Endodermal cell (in vitro differentiated cells): ENCODE results near the gene NFATC2. TPM values are rescaled to one million over a fixed set of nuclear protein-coding genes. Genes with fewer than 3 reads are reported as not detected.

Source experiments
- DNase-seq: peaks from one replicate; pipeline ENCODE4 v3.0.0-alpha.2; 2017
- H3K27ac ChIP-seq: 2 replicates; pipeline ENCODE4 v1.5.1; 2013; ENCODE audit warnings: mild to moderate bottlenecking, low read depth, low read length, moderate library complexity
- H3K27me3 ChIP-seq: 2 replicates; pipeline ENCODE4 v1.6.1; 2013; ENCODE audit warnings: mild to moderate bottlenecking, low read length, moderate library complexity; ENCODE audit not compliant: insufficient read depth, control insufficient read depth, poor library complexity, severe bottlenecking
- H3K36me3 ChIP-seq: 2 replicates; pipeline ENCODE4 v1.7.0; 2013; ENCODE audit warnings: mild to moderate bottlenecking, low read length, moderate library complexity; ENCODE audit not compliant: control insufficient read depth, insufficient read depth
- H3K4me1 ChIP-seq: one replicate; pipeline ENCODE4 v1.7.0; 2013; ENCODE audit warnings: low read length; ENCODE audit not compliant: control insufficient read depth, insufficient read depth
- H3K4me3 ChIP-seq: 2 replicates; pipeline ENCODE4 v1.5.1; 2013; ENCODE audit warnings: mild to moderate bottlenecking, low read length, moderate library complexity
- H3K9ac ChIP-seq: 2 replicates; pipeline ENCODE4 v1.6.1; 2013; ENCODE audit warnings: mild to moderate bottlenecking, low read length, moderate library complexity; ENCODE audit not compliant: poor library complexity, severe bottlenecking; ENCODE audit errors: extremely low read depth
- H3K9me3 ChIP-seq: 2 replicates; pipeline ENCODE4 v1.6.1; 2013; ENCODE audit warnings: mild to moderate bottlenecking, low read length, moderate library complexity; ENCODE audit not compliant: control insufficient read depth
- H3K27ac Mint-ChIP-seq: 2 replicates; pipeline ENCODE4 v1.8.0; 2020; ENCODE audit warnings: mixed read lengths
- H3K27me3 Mint-ChIP-seq: 2 replicates; pipeline ENCODE4 v1.8.0; 2021; ENCODE audit warnings: mild to moderate bottlenecking, mixed read lengths; ENCODE audit not compliant: insufficient read depth
- H3K36me3 Mint-ChIP-seq: 2 replicates; pipeline ENCODE4 v1.8.0; 2020; ENCODE audit warnings: low read depth, mixed read lengths
- H3K4me1 Mint-ChIP-seq: 2 replicates; pipeline ENCODE4 v1.8.0; 2020; ENCODE audit warnings: mixed read lengths
- H3K4me3 Mint-ChIP-seq: 2 replicates; pipeline ENCODE4 v1.8.0; 2020; ENCODE audit warnings: mild to moderate bottlenecking, moderate library complexity, mixed read lengths
- H3K9me3 Mint-ChIP-seq: 2 replicates; pipeline ENCODE4 v1.8.0; 2020; ENCODE audit warnings: mild to moderate bottlenecking, mixed read lengths
- WGBS, 2 experiments: methylation state at CpG; one replicate each; pipeline versions ENCODE4 v1.1.5 to v1.1.7; 2013; ENCODE audit warnings: missing lambda C conversion rate in 2 of 2, mixed read lengths in 1 of 2; ENCODE audit not compliant: insufficient coverage in 1 of 2, insufficient read length in 1 of 2; 5-methylcytosine and 5-hydroxymethylcytosine counted together
- total RNA-seq, 2 donors: library from RNA; stranded (reverse); fragmentation: NEBNext Ultra II Directional in 1 of 2; extraction: Animal tissue kit (Norgen Biotek cat#: 25700) in 1 of 2; gene quantifications; 2 replicates in 1 of 2; 3 replicates in 1 of 2; pipeline ENCODE4 v1.2.1, GENCODE V29; 2021
- TF ChIP-seq, protein P1 (sequence below): fragments of 200-600 bp; sonication (generic); conservative IDR thresholded peaks from 2 replicates; pipeline ENCODE4 v1.5.0; 2021; ENCODE audit warnings: antibody characterized with exemption, mild to moderate bottlenecking

The NFATC2 gene
- total RNA-seq, 2 donors from 2014 or later, result 1.5 to 2.1 TPM

DNA sequence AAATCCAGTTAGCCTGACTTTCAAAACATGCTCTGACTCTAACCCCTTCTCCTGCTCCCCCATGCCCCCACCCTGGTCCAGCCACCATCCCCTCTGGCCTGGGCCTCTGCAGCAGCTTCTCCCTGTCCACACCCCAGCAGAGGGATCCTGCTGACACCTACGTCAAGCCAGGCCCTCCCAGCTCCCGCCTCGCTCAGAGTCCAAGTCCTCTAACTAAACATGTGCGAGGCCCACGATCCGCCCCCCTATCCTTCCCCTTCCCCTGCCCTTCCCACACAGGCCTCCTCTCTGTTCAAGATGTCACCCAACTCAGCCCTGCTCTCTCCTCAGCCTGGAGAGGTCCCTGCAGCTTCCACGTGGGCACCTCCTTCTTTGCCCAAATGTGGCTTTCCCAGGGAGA, 33.7 kb downstream of the NFATC2 start:
- peaks cover 4% of the 10 kb centered on the region for H3K4me1 Mint-ChIP-seq
- Histone ChIP-seq H3K9ac (no peak overlapping the region), H3K27me3 (no peaks in the 10 kb centered on the region), H3K9me3 (no peaks in the 10 kb centered on the region), H3K4me3 (no peak overlapping the region), H3K4me1 (no peaks in the 10 kb centered on the region), H3K27ac (no peak overlapping the region), H3K36me3 (no peaks in the 10 kb centered on the region)
- no peak overlapping the region for H3K27ac Mint-ChIP-seq
- no peaks in the 10 kb centered on the region for H3K9me3 Mint-ChIP-seq
- 88 to 100% methylated on average over 4 to 7 of the region's 7 CpGs for WGBS, 2 experiments
- no peak overlapping the region for H3K4me3 Mint-ChIP-seq
- no peaks in the 10 kb centered on the region for H3K36me3 Mint-ChIP-seq
- DNase-seq, result no peak
- H3K27me3 Mint-ChIP-seq, result peaks cover 1% of the 10 kb centered on the region
- TF ChIP-seq, protein P1, sequence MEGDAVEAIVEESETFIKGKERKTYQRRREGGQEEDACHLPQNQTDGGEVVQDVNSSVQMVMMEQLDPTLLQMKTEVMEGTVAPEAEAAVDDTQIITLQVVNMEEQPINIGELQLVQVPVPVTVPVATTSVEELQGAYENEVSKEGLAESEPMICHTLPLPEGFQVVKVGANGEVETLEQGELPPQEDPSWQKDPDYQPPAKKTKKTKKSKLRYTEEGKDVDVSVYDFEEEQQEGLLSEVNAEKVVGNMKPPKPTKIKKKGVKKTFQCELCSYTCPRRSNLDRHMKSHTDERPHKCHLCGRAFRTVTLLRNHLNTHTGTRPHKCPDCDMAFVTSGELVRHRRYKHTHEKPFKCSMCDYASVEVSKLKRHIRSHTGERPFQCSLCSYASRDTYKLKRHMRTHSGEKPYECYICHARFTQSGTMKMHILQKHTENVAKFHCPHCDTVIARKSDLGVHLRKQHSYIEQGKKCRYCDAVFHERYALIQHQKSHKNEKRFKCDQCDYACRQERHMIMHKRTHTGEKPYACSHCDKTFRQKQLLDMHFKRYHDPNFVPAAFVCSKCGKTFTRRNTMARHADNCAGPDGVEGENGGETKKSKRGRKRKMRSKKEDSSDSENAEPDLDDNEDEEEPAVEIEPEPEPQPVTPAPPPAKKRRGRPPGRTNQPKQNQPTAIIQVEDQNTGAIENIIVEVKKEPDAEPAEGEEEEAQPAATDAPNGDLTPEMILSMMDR, result no peak

DNA sequence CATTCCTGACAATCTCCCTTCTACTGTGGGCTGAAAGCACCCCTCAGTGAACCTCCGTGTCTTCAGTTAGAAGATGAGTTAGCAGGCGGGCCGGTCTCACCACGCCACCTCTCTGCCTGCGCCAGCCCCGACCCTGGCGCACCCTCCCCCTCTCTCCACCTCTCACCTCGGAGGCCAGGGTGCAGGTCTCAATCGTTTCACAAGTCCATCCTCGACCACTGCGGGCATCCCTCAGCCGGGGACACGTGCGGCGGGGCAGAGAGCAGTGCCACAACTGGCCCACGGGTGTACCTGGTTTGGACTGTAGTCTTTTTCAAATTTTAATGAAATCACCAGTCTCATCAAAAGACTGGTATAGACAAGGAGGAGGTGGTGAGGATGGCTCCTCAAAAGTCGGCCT, 34.4 kb downstream of the NFATC2 start:
- DNase-seq, result no peak

DNA sequence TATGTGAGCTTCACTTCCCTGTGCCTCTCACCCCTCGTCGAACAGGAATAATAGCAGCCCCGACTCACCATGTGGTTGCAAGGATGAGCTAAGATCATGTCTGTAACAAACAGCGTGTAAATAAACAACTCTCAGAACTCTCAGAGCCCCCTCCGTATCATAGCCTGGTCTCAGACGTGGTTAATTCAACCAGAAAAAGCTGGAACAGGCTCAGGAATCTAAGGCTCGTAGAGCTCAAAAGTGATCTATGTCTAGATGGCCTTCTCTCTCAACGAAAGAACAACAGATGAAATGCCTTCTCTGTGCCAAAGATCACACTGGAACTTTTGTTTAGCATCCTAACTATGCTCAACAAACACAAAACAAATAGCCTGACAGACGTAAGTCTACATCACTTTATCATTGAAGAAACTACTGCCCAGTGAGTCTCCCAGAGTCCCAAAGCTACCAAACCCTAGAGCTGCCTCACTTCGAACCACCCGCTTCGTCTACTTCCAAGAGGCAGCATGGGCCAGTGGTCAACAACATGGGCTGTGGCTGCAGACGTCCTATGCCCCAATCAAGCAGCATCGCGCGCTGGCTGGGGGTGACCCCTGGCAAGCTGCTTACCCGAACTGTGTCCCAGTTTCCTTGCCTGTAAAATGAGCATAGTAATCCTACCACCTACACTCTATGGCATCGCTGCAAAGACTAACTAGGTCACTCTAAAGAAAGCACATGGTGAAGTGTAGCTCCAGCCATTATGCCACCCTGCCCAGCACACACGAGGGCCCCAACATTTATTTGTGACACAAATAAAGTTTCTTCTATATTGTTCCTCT, 35.1 kb downstream of the NFATC2 start:
- no peak for DNase-seq
- no peaks in the 10 kb centered on the region for H3K9me3 ChIP-seq
- H3K4me1 ChIP-seq, result no peaks in the 10 kb centered on the region
- H3K27me3 Mint-ChIP-seq, result peaks cover 1% of the 10 kb centered on the region
- no peak overlapping the region for H3K27ac ChIP-seq
- no peaks in the 10 kb centered on the region for H3K27me3 ChIP-seq
- no peaks in the 10 kb centered on the region for H3K36me3 ChIP-seq
- no peaks in the 10 kb centered on the region for H3K36me3 Mint-ChIP-seq
- WGBS, 2 experiments, result 91 to 96% methylated on average over 17 to 19 of the region's 19 CpGs
- peaks cover 4% of the 10 kb centered on the region for H3K4me1 Mint-ChIP-seq
- H3K9ac ChIP-seq, result no peak overlapping the region
- H3K4me3 ChIP-seq, result no peak overlapping the region
- H3K4me3 Mint-ChIP-seq, result no peak overlapping the region
- TF ChIP-seq, protein P1, result no peak
- no peaks in the 10 kb centered on the region for H3K9me3 Mint-ChIP-seq
- H3K27ac Mint-ChIP-seq, result no peak overlapping the region

More for the DNA sequence above, 34.4 kb downstream of the NFATC2 start:
- TF ChIP-seq, protein P1, result no peak
- Histone ChIP-seq H3K4me3 (no peak overlapping the region), H3K27me3 (no peaks in the 10 kb centered on the region), H3K27ac (no peak overlapping the region), H3K4me1 (no peaks in the 10 kb centered on the region), H3K9me3 (no peaks in the 10 kb centered on the region), H3K36me3 (no peaks in the 10 kb centered on the region), H3K9ac (no peak overlapping the region)
- Mint-ChIP-seq H3K27ac (no peak overlapping the region), H3K36me3 (no peaks in the 10 kb centered on the region), H3K4me3 (no peak overlapping the region), H3K9me3 (no peaks in the 10 kb centered on the region), H3K4me1 (peaks cover 4% of the 10 kb centered on the region), H3K27me3 (peaks cover 1% of the 10 kb centered on the region)
- WGBS, 2 experiments, result 93 to 95% methylated on average over 8 to 17 of the region's 17 CpGs
